Stomach (tissue), 4 donors: ENCODE data around the gene FAS.

Experiments
- CTCF ChIP-seq, 7 experiments: fragments of 450-650 bp in 4 of 7; fragments of 200-600 bp in 3 of 7; sonication (generic) in 3 of 7; IDR thresholded peaks; one replicate each; pipeline ENCODE4 v1.5.1; 2016 to 2019; ENCODE audit warnings: antibody characterized with exemption in 7 of 7, control low read depth in 2 of 7, mild to moderate bottlenecking in 1 of 7
- POLR2A ChIP-seq, 4 donors: fragments of 450-650 bp; IDR thresholded peaks; one replicate each; pipeline ENCODE4 v1.6.1; 2016; ENCODE audit warnings: antibody characterized with exemption in 4 of 4, control low read depth in 2 of 4, mild to moderate bottlenecking in 1 of 4, moderate library complexity in 1 of 4

GRCh38 chr10:88952647-88953111 is 37.9 kb upstream of the FAS start, which contains the start of gene ACTA2:
- TF ChIP-seq CTCF (IDR thresholded peaks at IDR 0.05) (no peak), POLR2A (IDR thresholded peaks at IDR 0.05) (peak in 1 of 4 donors; percentile 32)
